ENCODE data around the gene PIM1. TPM values are rescaled to one million over a fixed set of nuclear protein-coding genes. Genes with fewer than 3 reads are reported as not detected.

The PIM1 gene
- total RNA-seq, 3 donors from 2014 or later = 59.6 to 72.8 (median 60.1) TPM

DNA sequence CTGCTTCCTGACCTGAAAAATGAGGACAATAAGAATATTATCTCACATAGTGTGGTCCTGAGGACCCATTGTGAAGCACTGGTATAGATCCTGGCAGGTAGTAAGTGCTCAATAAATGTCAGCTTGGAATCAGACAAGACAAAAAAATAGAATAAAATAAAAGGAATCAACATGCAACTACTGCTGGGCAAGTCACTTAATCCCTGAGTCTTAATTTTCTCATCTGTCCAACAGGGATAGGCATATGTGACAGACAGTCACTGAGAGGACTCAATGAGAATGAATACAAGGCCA is 38.0 kb upstream of the PIM1 start:
- Mint-ChIP-seq H3K27me3 (ENCODE audit: low read depth) (no peaks in the 10 kb centered on the region), H3K4me1 (ENCODE audit: low read depth) (peaks cover 19% of the 10 kb centered on the region), H3K9me3 (no peaks in the 10 kb centered on the region), H3K4me3 (no peak overlapping the region), H3K36me3 (ENCODE audit: insufficient read depth) (no peaks in the 10 kb centered on the region)
- DNase-seq (no peak), ATAC-seq (no peak)

DNA sequence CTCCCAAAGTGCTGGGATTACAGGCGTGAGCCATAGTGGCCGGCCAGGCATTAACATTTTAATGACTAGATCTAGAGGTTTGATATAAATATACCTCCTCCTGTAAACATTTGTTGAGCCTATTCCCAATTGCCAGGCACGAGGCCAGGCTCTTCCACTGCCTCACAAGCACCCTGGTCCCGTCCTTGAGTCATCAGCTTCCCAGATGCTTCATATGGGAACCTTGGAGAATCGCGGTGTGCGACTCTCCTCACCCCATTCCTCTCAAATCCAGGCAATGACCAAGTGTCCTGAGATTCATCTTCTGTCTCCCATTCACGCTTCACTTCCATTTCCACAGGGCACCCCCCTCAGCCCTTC is 35.9 kb upstream of the PIM1 start:
- Mint-ChIP-seq H3K4me1 (ENCODE audit: low read depth) (peaks cover 33% of the 10 kb centered on the region), H3K36me3 (ENCODE audit: insufficient read depth) (no peaks in the 10 kb centered on the region), H3K4me3 (no peak overlapping the region), H3K27me3 (ENCODE audit: low read depth) (no peaks in the 10 kb centered on the region), H3K9me3 (no peaks in the 10 kb centered on the region)
- DNase-seq (no peak), ATAC-seq (no peak)

DNA sequence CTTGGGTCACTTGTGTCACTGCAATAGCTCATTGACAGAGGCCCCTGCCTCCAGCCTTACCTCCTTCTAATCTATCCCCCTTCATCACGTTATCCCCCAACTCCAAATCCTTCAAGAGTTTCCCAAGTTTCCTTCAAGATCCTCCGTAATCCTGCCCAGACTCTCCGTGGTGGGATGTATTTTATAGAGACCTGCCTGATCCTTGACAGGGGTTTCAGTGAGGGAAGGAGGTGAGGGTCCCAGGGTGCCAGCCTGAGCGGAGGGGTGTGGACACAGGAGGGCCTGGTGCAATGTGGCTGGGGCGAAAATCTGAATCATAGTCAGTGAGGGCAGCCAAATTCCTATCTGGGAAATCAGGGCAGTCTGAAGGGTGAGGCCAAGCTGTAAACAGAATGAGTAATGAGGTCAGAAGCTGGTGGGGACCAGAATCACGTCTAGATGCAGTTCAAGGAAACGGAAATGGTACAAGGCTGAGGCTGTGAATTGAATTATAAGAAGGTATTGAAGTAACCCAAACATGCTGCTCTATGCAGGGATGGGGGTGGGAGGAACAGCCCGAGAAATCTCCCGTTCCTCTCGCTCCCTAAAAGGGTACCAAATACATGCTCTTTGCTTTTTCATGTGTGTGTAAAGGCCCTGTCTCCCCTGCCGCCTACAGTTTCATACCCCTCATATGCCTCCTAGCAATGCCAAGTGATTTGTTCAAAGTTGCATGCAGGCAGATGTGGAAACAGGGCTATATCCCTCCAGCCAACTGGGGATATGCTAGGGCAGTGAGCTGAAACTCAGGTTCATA is 35.4 kb upstream of the PIM1 start:
- H3K36me3 Mint-ChIP-seq (ENCODE audit: insufficient read depth) = no peaks in the 10 kb centered on the region
- no peaks in the 10 kb centered on the region for H3K9me3 Mint-ChIP-seq
- peak in 1 of 2 donors; percentile 35 for ATAC-seq
- no peak overlapping the region for H3K4me3 Mint-ChIP-seq
- H3K4me1 Mint-ChIP-seq (ENCODE audit: low read depth) = peaks cover 33% of the 10 kb centered on the region
- H3K27me3 Mint-ChIP-seq (ENCODE audit: low read depth) = no peaks in the 10 kb centered on the region
- no peak for DNase-seq

DNA sequence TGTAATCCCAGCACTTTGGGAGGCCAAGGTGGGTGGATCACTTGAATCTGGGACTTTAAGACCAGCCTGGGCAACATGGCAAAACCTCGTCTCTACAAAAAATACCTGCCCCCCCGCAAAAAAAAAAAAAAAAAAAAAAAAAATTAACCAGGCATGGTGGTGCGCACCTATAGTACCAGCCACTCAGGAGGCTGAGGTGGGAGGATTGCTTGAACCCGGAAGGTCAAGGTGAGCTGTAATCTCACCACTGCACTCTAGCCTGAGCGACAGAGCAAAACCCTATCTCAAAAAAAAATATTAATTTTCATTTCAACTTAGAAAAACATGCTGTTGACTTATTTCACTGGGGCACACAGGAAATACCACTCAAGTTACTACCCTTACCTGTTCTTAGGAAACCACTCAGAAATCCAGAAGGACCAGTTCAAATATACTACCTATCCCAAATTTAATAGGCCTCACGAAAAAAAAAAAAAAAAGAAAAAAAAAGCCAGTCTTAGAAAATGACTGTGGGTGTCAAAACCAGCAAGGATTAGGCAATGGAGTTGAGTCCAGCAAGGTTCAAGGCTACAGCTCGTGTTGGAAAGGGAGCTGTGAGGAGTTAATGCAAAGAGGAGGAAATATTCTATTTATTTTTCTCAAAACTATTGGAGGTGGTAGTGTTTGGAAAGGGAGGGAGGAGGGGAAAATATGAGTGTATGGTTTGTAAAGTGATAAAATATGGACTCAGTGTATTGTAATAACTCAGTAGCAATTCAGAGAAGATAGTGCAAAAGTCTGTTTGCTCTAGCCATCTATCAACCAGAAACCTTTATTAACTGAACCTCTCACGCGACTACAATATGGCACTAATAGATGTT is 33.9 kb upstream of the PIM1 start:
- Mint-ChIP-seq H3K36me3 (ENCODE audit: insufficient read depth) (no peaks in the 10 kb centered on the region), H3K4me1 (ENCODE audit: low read depth) (peaks cover 29% of the 10 kb centered on the region), H3K4me3 (no peak overlapping the region), H3K9me3 (no peaks in the 10 kb centered on the region), H3K27me3 (ENCODE audit: low read depth) (no peaks in the 10 kb centered on the region)
- DNase-seq = no peak
- no peak for ATAC-seq

DNA sequence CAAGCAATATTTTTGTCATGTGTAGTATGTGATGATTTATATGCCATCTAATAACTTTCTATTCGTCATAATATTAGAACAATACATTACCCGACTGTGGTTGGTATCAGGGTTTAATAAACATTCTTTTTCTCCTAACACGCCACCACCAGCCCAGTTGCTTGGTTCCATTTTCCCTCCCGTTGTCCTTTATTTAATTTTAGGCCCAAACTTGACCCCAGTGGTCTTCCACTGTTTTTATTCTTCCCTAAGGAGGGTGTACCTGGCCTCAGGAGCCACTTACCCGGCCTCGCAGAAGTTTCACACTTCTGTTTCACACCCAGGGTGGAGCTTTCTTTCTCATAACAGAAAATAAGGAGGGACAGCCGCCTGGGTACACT is 33.1 kb upstream of the PIM1 start:
- Mint-ChIP-seq H3K36me3 (ENCODE audit: insufficient read depth) (no peaks in the 10 kb centered on the region), H3K9me3 (no peaks in the 10 kb centered on the region), H3K27me3 (ENCODE audit: low read depth) (no peaks in the 10 kb centered on the region), H3K4me1 (ENCODE audit: low read depth) (peaks cover 36% of the 10 kb centered on the region), H3K4me3 (no peak overlapping the region)
- ATAC-seq (no peak), DNase-seq (no peak)

DNA sequence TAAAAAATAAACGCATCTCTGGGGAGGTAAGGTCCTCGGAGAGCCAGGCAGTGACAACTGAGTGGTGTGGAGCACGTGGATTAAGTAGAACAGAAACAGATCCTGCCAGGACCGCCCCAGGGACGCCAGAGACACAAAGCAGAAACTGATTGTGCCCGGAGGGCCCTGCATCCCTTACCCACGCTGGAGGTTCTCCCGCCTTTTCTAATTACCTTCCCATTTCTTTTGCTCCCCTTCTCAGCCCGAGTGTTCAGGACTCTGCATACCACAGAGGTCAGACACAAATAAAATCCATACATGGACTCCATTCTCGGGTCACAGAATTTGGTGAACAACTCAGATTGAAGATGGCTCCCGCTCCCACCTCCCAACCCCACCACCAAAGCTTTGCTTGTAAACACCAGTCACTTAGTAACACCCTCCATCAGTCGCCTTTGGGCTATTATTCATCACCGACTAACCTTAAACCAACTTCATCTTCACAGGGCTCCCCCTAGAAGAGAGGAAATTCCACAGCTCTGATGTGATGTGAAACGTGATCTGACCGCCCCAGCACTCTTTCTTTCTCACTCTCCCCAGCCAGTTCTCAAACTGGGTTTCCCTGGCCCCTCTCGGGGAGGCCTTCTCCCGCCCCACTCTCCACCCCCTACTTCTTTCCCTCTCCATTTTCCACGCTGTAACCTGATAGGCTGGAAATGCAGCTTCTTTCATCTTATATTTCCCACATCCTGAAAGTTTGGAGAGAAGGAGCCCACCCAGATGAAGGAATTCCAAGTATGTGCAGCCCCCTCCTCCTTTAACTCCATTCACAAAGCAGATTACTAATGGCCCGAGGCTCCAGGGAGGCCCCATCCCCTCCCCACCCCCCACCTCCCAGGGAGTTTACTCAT is 32.5 kb upstream of the PIM1 start:
- Mint-ChIP-seq H3K4me1 (ENCODE audit: low read depth) (peaks cover 43% of the 10 kb centered on the region), H3K4me3 (peak overlapping the region; percentile 8), H3K27me3 (ENCODE audit: low read depth) (no peaks in the 10 kb centered on the region), H3K36me3 (ENCODE audit: insufficient read depth) (no peaks in the 10 kb centered on the region), H3K9me3 (no peaks in the 10 kb centered on the region)
- DNase-seq (no peak), ATAC-seq (peak; percentile 83 to 92)

DNA sequence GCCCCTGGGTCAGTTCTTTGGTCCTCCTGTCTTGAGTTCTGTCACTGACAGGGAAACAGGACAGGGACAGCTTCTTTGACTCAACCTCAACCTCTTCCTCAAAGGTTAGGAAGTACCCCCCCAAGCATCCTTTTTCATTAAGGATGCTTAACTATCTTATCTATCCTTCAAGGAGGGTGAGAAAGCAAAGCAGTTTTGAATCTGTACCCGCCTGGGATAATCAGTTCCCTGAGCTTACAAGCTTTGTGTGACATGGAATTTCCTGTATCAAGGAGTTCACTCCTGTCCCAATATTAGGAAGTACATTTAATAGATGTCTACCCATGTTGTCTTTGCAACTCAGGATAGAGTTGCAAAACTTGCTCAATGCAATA is 31.1 kb upstream of the PIM1 start:
- Mint-ChIP-seq H3K9me3 (no peaks in the 10 kb centered on the region), H3K4me1 (ENCODE audit: low read depth) (peaks cover 47% of the 10 kb centered on the region), H3K4me3 (no peak overlapping the region), H3K36me3 (ENCODE audit: insufficient read depth) (no peaks in the 10 kb centered on the region), H3K27me3 (ENCODE audit: low read depth) (no peaks in the 10 kb centered on the region)
- no peak for ATAC-seq
- DNase-seq = no peak

DNA sequence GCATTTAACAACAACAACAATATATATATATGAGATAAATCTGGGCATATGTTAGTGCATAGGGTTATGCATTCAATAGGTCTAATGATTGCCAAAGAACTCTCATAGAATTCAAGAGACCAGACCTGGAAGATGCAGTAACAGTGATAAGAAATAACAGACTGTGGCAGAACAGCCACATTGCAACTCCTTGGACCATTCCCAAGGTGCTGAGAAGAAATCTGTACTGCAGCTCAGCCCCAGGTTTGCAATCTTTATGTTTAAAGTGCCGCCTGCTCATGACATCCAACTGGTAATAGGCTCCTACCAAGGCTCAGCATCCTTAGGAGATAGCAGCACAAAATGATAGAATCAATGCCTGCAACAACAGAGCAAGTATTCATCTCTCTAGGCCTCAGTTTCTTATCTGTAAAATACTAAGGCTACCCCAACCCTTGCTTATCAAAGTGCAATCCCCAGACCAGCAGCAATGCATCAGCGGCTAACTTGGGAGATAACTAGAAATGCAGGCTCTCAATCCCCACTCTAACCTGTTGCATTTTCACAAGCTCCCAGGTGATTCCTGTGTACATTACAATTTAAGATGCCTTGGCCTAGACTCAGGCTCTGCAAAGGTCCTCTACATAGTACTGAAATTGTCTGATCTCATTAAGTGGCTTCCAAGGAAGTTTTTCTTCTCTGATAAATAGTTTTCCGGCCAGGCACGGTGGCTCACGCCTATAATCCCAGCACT is 30.6 kb upstream of the PIM1 start:
- no peaks in the 10 kb centered on the region for H3K9me3 Mint-ChIP-seq
- H3K27me3 Mint-ChIP-seq (ENCODE audit: low read depth) = no peaks in the 10 kb centered on the region
- H3K4me3 Mint-ChIP-seq = no peak overlapping the region
- H3K4me1 Mint-ChIP-seq (ENCODE audit: low read depth) = peaks cover 44% of the 10 kb centered on the region
- DNase-seq = no peak
- no peak for ATAC-seq
- H3K36me3 Mint-ChIP-seq (ENCODE audit: insufficient read depth) = no peaks in the 10 kb centered on the region

DNA sequence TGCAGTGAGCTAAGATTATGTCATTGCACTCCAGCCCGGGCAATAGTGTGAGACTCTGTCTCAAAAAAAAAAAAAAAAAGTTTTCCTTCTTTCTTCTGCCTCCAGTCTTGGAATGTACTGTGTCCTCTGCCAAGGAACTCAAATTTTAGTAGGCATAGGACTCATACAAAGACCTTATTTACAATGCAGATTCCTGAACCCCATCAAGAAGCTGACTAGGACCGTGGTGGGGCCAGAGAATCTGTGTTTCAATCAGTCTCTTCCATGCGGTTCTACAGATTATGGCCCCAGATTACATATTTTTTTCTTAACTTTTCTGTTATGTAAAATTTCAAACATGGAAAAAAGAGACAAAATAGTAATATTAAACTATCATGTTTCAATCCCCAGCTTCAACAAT is 29.8 kb upstream of the PIM1 start:
- no peaks in the 10 kb centered on the region for H3K36me3 Mint-ChIP-seq (ENCODE audit: insufficient read depth)
- no peak for ATAC-seq
- DNase-seq = no peak
- H3K9me3 Mint-ChIP-seq = no peaks in the 10 kb centered on the region
- H3K27me3 Mint-ChIP-seq (ENCODE audit: low read depth) = no peaks in the 10 kb centered on the region
- H3K4me3 Mint-ChIP-seq = no peak overlapping the region
- peaks cover 36% of the 10 kb centered on the region for H3K4me1 Mint-ChIP-seq (ENCODE audit: low read depth)

DNA sequence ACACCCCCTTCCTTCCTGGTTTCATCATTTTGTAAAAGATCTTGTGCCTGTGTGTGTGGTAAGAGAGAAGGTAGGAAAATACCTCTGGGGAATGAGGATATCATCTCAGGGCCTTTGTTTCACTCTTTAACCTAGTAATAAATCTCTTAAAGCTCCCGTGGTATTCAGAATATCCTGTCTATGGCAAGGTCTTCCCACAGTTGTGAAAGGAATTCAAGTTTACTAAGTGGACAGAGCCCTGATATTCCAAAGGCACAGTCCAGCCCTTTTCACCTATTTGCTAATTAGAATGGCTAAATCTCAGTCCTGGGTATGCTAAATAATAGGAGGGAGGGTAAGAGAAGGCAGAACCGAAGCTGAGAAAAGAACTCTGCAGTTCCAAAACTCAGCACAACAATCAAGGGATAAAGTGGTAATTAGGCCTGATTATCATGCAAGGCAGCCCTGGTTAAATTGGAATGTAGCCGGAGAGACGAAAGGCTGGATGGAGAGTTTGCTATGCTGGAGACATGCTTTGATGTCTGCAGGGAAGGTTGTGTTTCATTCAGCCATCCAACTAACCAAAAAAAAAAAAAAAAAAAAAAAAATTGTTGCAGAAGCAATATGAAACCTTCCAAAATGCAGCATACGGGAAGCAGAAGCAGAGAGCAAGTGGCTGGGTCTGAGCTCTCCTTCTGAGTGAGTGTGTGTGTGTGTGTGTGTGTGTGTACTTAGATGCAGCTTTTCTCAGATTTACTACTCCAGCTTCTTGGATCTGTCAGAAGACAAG is 28.5 kb upstream of the PIM1 start:
- DNase-seq (no peak), ATAC-seq (no peak)
- Mint-ChIP-seq H3K4me1 (ENCODE audit: low read depth) (peaks cover 35% of the 10 kb centered on the region), H3K36me3 (ENCODE audit: insufficient read depth) (no peaks in the 10 kb centered on the region), H3K27me3 (ENCODE audit: low read depth) (no peaks in the 10 kb centered on the region), H3K9me3 (no peaks in the 10 kb centered on the region), H3K4me3 (no peak overlapping the region)

DNA sequence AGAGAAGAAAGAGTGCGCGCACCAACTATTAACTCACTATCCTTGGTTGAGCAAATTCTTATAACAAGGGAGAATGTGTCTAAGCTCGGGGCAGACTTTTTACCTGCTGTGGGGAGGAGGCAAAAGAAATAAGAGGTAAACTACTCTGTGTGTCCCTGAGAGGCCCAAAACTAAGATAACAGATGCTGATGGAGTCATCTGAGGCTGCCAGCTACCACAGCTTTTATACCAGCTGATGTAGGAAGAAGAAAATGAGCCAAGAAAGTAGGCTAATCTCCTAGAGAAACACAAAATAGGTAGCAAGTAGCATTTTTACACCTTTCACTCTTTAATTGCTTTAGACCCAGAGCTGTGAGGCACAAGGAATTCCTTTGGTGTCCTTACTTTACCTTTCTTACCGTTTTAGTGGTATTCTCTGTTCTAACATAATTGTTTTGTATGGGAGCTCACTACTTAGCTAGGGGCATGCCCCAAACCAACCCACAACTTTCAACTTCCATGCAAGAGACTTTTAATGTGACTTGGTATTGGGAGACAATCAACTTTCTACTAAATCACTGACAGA is 27.8 kb upstream of the PIM1 start:
- Mint-ChIP-seq H3K36me3 (ENCODE audit: insufficient read depth) (no peaks in the 10 kb centered on the region), H3K4me3 (no peak overlapping the region), H3K4me1 (ENCODE audit: low read depth) (peaks cover 30% of the 10 kb centered on the region), H3K27me3 (ENCODE audit: low read depth) (no peaks in the 10 kb centered on the region), H3K9me3 (no peaks in the 10 kb centered on the region)
- ATAC-seq (no peak), DNase-seq (no peak)

DNA sequence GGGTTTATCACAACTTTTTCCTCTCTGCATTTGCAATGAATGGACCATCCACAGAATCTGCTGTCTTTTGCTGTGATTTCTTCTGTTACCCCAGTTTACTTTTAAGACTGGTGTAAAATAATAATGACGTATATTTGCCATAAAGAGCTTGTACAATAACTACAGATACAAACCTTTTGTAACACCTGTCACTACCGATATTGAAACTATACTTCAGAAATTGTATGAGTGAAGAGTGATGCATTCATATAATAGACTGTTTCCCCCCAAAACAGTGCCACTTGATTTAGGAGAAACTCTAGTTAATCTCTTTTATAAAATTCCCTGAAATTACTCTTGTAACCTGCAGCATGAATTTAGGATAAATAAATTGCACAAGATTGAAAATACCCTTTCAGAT is 26.4 kb upstream of the PIM1 start:
- Mint-ChIP-seq H3K9me3 (no peaks in the 10 kb centered on the region), H3K4me1 (ENCODE audit: low read depth) (peaks cover 18% of the 10 kb centered on the region), H3K36me3 (ENCODE audit: insufficient read depth) (no peaks in the 10 kb centered on the region), H3K27me3 (ENCODE audit: low read depth) (no peaks in the 10 kb centered on the region), H3K4me3 (no peak overlapping the region)
- no peak for DNase-seq
- no peak for ATAC-seq

DNA sequence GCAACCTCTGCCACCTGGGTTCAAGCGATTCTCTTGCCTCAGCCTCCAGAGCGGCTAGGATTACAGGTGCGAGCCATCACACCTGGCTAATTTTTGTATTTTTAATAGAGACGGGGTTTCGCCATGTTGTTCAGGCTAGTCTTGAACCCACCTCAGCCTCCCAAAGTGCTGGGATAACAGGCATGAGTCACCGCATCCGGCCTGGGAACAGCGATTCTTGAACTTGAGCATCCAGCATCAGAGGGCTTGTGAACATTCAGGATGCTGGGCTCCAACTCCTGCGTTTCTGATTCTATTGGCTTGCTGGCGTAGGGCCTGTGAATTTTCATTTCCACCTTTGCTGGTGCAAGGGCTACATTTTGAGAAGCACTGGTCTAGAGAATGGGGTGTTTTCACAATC is 24.5 kb upstream of the PIM1 start:
- DNase-seq (no peak), ATAC-seq (no peak)
- no peak overlapping the region for H3K4me3 Mint-ChIP-seq
- H3K27me3 Mint-ChIP-seq (ENCODE audit: low read depth) = no peaks in the 10 kb centered on the region
- H3K9me3 Mint-ChIP-seq = no peaks in the 10 kb centered on the region
- no peaks in the 10 kb centered on the region for H3K36me3 Mint-ChIP-seq (ENCODE audit: insufficient read depth)
- H3K4me1 Mint-ChIP-seq (ENCODE audit: low read depth) = peaks cover 23% of the 10 kb centered on the region
